ENCODE data around the gene TRMT61A.
"Not testable (repeated sequence)": the region's sequence is repeated elsewhere in the genome, so short reads cannot be mapped to it uniquely, and the experiment has no call there.

Gene TRMT61A

GRCh38 chr14:103508521-103509329 lies 20.3 kb upstream of the TRMT61A start:
- no peak for DNase-seq (ENCODE audit: low spot score)

- DNase-seq (ENCODE audit: low spot score), result no peak
Measured at GRCh38 chr14:103509864-103510723, 18.9 kb upstream of the TRMT61A start.

- DNase-seq (ENCODE audit: low spot score), result no peak
Measured at GRCh38 chr14:103510724-103511693, 18.0 kb upstream of the TRMT61A start.

- DNase-seq (ENCODE audit: low spot score), result not testable (repeated sequence)
Measured at GRCh38 chr14:103512180-103512579, 16.8 kb upstream of the TRMT61A start.

- DNase-seq (ENCODE audit: low spot score), result no peak
Measured at GRCh38 chr14:103512701-103513611, 16.0 kb upstream of the TRMT61A start.

DNA sequence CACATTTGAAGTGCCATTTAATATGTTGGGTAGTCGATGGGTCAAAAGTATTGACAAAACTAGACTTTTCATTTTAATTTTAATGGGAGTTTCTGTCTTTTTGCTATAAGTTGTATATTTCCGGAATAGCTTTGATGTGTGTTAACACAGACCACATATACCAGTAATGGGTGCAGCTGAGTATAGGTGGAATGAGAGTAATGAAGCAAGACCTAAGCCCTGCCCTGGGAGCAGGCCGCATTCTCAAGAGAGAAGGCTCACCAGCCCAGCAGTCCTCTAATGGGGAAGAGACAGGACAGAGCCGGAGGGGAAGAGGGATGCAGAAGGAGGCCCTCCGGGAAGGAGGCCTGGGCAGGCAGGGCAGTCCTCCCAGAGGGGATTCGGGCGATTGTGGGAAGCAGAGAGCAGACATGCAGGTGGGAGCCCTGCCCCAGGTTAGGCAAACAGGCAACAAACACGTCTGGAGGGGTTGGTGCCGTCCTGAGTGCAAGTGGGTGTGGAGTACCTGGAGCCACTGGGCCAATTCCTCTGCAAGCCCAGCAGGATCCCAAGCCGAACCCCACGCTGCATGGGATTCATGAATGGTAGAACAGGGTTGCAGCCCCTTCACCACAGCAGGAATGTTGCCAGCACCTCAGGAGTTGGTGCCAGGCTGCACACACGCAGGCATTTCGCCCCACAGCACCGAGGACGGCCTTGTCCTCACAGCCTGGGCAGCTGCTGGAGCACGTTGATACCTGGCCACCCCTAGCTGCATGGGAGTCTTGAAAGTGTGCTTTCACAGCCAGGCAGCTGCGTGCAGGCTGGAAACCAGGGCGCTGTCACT lies 14.2 kb upstream of the TRMT61A start:
- DNase-seq (ENCODE audit: low spot score), result no peak

DNA sequence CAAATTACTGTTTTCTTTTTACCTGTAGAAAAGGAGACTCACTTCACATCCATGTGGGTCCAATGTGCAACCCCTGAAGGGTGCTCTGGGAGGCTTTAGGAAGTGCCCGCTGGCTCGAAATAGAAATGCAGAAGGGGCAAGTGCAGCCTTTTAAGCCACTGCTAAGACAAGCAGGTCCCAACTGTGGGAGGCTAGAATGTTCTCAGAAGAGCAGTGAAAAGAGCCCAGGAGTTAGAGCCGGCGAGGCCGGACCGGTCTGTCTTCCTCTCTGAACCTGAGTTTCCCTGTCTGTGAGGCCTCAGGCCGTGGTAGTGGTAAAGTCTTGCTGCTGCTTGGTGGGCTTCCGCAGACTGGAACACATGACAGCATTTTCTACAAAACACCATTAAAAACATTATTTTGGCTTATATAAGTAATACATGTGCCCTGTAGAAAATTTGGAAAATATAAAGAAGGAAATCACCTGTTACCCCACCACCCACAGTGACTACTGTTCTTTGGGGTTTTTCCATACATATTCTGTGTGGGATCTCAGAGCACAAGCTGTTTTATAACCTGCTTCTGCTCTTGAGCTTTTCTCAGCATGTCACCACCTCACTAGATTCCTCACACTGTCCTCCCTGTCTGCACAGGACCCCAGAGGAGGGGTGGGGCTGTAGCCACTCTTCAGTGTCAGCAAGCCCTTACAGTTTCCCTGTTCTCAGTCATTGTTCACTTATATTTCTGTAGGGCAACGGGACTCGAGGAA lies 12.4 kb upstream of the TRMT61A start:
- DNase-seq (ENCODE audit: low spot score), result no peak

GRCh38 chr14:103517174-103517566 lies 11.8 kb upstream of the TRMT61A start:
- no peak for DNase-seq (ENCODE audit: low spot score)

DNA sequence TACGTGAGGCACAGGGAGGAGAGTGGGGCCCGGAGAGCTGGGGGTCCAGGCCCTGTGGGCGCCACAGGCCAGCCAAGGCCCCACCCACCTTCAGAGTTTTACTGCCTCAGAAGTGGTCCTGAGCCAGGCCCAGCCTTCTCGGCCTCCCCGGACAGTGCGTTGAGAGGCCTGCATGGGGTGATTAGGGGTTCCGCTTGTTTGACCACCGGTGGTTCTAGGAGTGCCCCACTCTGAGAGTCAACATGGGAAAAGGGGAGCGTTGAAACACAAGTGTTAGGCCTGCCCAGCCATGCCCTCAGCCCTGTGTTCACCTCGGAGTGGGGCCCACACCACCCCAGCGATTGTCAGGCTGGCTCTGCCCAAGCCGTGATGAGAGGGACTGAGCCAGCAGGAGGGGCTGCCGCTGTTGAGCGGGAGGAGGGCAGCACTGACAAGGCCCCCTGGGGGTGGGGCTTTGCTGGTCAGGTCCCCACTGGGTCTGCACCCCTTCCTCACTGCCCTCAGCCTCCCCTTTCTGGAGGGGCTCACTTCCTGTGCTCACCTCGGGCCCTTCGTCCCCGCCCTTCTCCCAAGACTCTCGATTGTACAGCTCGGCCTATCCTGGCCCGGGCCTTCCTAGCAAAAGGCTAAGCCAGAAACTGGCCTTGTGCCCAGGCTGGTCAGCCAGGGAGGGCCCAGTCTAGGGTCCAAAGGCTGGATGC lies 11.1 kb upstream of the TRMT61A start:
- no peak for DNase-seq (ENCODE audit: low spot score)

- peak; percentile 58 for DNase-seq (ENCODE audit: low spot score)
Measured at GRCh38 chr14:103518422-103519042, 10.5 kb upstream of the TRMT61A start.

DNA sequence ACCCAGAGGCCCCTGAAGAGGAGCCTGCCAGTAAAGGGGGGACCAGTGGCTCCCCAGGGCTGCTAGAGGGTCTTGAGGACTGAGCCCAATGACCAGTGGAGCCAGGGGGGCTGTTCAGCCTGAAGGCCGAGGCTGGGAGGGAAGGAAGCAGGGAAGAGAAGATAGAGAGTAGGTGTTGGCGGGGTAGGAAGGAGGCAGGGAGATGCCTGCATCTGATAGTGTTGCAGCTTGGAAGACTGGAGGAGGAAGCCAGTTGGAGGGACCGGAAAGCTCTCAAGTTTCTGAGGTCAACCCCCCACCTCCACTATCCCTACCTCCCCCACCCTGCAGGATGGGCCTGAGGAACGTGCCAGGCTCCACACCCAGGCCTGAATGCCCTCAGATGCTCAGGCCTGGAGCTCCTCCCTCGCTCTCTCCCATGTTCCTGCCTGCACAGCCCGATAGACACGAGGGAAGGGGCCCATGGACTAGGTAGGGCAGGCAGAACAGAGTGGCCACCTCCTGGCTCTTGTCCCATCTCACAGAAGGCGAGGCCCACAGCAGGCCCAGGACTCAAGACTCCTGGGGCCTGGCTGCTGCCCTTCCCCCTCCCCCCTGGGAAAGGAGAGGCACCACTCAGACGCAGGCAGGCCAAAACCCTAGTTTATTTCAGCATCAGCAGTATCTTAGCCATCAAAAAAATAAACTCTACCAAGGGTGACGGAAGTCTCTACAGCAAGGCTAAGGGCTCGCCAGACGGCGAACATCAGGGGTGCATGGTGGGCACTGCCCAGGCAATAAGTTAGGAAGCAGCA lies 9.8 kb upstream of the TRMT61A start:
- no peak for DNase-seq (ENCODE audit: low spot score)

GRCh38 chr14:103519837-103520212 lies 9.2 kb upstream of the TRMT61A start:
- DNase-seq (ENCODE audit: low spot score), result no peak

GRCh38 chr14:103520269-103520656 lies 8.7 kb upstream of the TRMT61A start:
- no peak for DNase-seq (ENCODE audit: low spot score)

DNA sequence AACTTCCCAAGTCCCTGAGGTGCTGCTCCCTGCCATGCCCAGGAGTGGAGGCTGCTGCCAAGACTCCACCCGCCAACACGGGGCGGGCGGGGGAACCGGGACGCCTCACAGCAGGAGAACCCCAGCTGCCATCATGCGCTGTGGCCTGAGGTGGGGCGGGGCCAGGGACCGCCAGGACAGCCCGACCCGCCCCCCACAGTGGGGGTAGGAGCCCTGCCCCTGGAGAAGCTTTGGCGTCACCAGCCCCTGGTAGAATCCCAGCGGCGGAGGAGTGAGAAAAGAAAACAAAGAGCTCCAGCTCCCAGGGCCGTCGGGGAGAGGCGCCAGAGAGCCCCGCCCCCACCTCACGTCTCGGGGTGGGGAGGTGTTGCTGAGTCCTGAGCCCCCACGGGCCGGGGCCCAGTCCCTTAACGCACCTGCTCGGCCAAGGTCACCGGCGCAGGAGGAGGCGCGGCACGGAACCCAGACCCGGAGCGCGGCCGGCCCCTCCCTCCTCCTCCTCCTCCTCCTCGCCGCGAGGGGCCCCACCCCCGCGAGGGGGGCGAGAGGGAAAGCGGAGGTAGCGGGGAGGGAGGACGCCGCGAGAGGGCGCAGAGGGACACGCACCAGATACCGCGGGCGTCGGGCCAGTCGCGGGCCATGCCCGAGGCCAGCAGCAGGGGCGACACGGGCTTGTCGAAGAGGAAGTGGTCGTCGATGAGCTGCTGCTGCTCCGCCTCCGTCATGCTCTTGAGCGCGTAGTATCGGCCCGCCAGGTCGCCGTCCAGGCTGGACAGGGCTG lies 8.1 kb upstream of the TRMT61A start:
- DNase-seq (ENCODE audit: low spot score), result peak; percentile 62

GRCh38 chr14:103521438-103521950 lies 7.5 kb upstream of the TRMT61A start:
- no peak for DNase-seq (ENCODE audit: low spot score)

- no peak for DNase-seq (ENCODE audit: low spot score)
Measured at GRCh38 chr14:103521951-103522563, 6.9 kb upstream of the TRMT61A start.

Measured in NAMALWA (cell line).